GM18505 (cell line): Measurements from ENCODE around the gene SLC12A4.
"Not testable (repeated sequence)": the region's sequence is repeated elsewhere in the genome, so short reads cannot be mapped to it uniquely, and the experiment has no call there.

Experiments
- ATAC-seq: cut with Tn5 transposase; IDR thresholded peaks from one replicate; pipeline ENCODE4 v1.9.1; 2021; ENCODE audit not compliant: unreplicated experiment
- POLR2A ChIP-seq: IDR thresholded peaks from 4 replicates; pipeline ENCODE4 v1.6.1; 2011; ENCODE audit warnings: borderline replicate concordance; ENCODE audit not compliant: insufficient read depth, insufficient read length; ENCODE audit errors: extremely low read depth

SLC12A4 gene

DNA sequence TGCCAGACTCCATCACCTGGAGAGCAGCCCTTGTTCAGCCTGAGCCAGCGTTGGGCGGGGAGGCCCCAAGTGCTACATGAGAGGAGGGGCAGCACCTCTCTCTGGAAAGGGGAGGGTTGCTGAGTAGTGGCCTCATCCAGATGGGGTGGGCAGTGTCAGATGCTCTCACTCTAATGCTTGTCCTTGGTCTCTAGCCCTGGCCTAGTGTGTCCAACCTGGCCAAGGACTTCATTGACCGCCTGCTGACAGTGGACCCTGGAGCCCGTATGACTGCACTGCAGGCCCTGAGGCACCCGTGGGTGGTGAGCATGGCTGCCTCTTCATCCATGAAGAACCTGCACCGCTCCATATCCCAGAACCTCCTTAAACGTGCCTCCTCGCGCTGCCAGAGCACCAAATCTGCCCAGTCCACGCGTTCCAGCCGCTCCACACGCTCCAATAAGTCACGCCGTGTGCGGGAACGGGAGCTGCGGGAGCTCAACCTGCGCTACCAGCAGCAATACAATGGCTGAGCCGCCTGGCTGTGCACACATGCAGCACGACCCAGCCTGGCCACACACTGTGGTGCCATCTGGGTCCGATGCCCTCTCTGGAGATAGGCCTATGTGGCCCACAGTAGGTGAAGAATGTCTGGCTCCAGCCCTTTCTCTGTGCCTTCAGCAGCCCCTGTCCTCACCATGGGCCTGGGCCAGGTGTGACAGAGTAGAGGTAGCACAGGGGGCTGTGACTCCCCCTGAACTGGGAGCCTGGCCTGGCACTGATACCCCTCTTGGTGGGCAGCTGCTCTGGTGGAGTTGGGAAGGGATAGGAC lies 41.1 kb downstream of the SLC12A4 start:
- ATAC-seq: no peak
- TF ChIP-seq POLR2A: peak; percentile 19

DNA sequence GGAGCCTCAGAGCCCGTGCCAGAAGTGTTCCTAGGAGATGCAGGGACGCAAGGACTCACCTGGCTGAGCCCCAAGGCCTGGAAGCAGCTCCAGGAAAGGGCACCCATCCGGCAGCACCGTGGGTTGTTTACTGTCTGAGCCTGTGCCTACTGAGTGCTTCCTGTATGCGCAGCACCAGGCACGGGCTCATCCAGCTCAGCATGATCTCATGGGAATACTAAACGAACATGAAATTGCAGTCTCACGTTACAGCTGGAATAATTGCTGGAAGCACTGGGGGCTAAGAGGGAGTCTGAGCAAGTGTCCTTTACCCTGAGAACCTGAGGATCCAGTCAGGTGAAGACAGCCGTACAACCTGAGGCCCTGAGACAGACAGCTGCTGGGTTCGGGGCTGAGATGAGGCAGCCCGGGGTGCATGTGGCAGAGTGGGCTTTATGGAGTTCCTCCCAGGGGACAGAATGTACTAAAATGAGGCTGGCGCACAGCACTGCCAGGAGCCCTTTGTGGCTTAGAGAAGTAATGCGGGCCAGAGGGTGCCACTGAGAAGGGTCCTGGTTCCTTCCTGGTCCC lies 42.2 kb downstream of the SLC12A4 start:
- ATAC-seq: no peak
- no peak for TF ChIP-seq POLR2A

DNA sequence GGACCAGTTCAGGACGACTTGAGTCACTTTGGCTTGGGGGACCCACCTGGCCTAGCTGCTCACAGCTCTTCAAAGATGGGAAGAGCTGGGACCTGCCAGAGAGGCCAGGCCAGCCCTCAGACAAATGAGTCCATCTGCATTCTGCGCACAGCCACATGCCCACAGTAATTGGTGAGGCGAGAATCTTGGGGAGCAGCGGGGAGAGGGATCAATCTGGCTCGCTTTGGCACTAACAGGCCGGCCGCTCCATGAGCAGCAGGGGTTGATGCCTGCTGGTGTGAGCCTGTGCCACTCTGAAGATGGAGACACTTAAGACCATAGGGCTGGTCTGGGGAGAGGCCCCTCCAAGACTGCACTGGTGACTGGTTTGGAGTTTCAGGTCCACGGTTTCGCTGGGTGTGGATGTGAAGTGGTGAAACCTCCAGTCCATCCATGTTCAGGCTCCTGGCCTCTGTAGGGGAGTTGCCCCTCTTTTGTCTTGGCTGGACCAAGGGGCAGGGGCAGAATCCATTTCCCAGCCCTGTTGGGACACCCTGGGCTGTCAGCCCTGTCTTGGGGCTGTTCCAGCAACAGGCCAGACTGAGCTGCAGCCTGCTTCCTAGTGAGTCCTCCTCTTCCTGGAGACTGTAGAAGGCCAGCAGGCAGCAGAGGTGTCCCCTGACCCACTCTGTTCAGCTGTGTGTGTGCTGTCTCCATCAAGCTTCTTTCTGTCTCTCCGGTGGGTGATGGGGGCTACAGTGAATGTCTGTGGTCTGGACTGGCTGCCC lies 44.1 kb downstream of the SLC12A4 start:
- no peak for TF ChIP-seq POLR2A
- ATAC-seq: no peak

DNA sequence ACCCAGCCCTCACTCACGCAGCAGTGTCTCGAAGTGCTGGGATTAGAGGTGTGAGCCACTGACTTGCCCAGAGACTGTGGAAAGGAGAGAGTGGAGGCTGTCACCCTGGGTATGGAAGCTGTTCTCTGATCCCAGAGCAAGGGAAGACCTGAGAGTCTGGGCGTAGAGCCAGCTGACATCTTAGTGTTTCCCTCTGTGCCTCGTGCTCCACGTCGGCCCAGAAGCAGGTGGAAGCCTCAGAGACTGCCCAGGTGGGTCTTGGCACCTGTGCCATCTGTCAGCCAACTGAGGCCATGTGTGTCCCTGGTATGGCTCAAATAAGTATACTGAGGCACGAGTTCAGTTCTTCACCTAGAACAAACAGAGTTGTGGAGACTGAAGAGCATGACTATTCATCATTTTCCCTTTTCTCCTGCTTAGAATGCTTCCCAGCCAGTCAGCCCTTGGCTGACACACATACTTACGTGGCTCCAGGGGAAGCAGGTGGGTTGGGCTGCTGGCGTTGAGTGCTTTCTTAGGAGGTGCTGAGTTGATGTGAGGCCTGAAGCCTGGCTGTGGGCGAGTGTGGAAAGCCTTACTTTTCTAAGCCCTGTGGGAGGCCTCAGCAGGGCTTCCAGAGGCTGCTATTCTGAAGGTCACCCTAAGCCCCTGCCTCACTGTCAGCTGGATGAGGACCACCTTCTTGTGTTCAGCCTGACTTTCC lies 44.9 kb downstream of the SLC12A4 start:
- no peak for TF ChIP-seq POLR2A
- no peak for ATAC-seq

DNA sequence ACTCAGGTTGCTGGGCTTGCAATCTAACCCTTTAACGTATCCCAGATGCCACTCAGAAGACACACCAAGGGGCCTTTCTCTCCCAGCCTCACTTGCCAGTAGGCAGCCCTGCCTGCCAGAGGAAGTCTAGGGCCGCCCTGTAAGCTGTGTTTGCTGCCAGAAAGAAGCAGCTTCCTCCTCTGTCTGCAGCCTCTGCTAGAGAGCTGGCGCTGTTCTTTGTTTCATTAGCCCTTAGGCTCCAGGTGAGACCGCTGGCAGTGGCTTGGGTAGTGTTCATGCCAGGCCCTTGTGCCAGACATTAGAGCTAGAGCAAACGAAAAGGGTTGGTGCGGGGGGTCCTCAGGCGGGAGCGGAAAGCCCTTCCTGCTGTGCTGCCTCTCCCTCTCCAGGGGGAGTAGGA lies 45.7 kb downstream of the SLC12A4 start:
- no peak for TF ChIP-seq POLR2A
- ATAC-seq: no peak

DNA sequence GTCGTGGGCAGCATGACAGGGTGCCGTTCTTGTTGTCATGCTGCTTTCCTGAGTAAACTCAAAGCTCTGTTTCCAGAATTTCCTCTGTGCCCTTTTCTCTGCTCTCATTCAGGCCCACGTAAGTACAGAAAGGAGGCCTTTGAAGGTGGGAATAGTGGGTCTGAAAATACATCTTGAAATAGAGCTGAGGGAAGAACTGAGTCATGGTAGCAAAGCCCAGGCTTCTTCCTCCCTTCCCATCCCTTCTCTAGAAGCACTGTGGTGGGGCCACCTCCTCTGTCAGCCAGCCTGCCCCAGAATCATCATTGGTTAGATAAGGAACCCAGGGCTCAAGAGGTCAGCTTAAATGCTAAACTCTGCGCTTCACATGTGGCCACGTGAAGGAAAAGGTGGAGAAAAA lies 46.2 kb downstream of the SLC12A4 start:
- TF ChIP-seq POLR2A: no peak
- ATAC-seq: no peak

GRCh38 chr16:67919622-67920221 lies 48.7 kb downstream of the SLC12A4 start:
- no peak for ATAC-seq

GRCh38 chr16:67917852-67918236 lies 50.6 kb downstream of the SLC12A4 start:
- no peak for TF ChIP-seq POLR2A
- no peak for ATAC-seq

More at GRCh38 chr16:67919622-67920221, 48.7 kb downstream of the SLC12A4 start:
- no peak for TF ChIP-seq POLR2A

DNA sequence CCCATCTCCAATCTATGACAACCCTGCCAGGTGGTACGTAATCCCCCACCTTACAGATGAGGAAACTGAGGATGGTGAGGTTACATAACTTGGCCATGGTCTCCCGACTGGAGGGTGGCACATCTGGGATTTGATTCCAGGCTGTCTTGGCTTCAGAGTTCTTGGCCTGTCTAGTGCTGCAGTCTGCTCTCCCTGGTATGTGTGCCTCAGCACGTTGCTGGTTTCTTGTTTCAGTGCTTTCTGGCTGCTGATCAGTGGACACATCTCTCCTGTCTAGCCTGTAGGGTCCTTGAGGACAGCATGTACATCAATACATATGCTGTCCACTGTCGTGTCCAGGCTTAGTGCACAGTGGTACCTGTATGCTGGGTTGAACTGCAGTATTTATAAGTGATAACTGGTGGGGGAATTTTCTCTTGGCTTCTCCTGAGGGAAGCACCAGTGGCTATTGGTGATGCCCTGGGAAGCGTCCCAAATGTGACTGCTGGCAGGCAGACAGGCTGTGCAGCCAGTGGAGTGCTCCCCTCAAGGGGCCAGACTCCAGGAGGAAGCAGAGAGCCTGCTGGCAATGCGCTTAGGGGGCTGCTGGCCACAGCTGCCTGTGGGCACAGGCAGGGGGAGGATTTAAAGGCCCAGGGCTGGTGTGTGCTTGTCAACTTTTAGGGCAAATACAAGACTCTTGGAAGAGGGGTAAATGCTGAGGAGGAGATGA lies 51.1 kb downstream of the SLC12A4 start:
- TF ChIP-seq POLR2A: no peak
- no peak for ATAC-seq

DNA sequence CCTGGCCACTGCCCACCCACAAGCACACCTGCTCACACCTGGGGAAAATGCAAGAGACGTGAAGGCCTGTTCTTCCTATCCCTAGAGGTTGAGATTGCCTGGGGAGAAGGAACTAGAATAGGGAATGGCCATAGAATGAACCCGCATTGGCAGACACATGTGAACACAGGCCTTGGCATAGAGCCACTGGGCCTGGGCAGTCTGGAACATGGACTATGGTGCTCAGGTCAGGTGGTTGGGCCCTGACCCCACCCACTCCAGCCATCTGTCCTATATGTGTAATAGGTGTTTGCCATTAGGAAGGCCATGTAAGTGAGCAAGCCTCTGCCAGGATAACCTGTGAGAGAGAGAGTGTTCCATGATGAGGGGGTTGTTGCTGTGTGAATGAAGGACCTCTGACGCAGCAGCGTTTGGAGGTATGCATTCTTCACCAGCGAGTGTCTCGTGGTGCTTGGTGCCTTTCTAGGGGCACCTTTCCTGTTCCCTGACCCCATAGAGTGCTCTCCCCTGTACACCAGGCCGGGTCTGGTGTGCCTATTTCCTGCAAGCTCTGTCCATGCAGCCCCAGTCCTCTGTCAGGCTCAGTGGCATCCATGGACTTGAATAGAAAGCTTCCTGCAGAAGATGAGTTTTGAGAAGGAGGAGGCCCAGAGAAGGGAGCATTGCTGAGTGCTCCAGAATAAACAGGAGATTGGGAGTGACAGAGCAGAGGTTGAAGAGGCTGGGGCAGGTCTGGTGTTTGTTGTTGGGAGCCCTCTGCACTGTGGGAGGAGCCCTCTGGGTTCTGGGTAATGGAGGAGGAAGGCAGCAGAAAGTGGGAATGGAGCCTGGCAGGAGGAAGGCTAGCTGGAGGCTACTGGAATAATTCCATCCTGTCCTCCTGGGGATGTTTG lies 52.4 kb downstream of the SLC12A4 start:
- no peak for ATAC-seq
- TF ChIP-seq POLR2A: no peak

GRCh38 chr16:67915496-67915769 lies 53.0 kb downstream of the SLC12A4 start:
- not testable (repeated sequence) for ATAC-seq

GRCh38 chr16:67914758-67915495 lies 53.5 kb downstream of the SLC12A4 start:
- ATAC-seq: no peak
- TF ChIP-seq POLR2A: no peak

DNA sequence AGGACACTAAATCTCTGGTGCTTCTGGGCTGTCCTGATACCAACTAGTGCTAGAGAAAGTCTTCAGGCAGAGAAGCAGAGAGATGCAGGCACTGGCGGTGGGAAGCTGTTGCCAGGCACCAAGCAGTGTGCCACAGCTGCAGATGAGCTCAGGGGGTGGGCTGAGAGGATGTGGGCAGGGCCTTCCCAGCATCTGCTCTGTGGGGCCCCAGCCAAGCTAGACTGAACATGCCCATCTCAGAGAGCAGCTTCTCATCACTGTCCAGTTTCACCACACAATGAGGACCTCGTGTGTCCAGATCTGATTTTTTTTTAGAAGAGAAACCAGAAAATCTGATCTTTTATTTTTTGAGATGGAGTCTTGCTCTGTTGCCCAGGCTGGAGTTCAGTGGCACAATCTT lies 58.3 kb downstream of the SLC12A4 start:
- no peak for ATAC-seq
- no peak for TF ChIP-seq POLR2A
